Endometrial microvascular endothelial cells (primary cell): ENCODE results near the gene HSDL2. TPM values are rescaled to one million over a fixed set of nuclear protein-coding genes. Genes with fewer than 3 reads are reported as not detected.

Experiments
- in situ Hi-C: cut with HindIII; loops from 2 replicates; pipeline ENCODE4 v1.10.0; 2017; ENCODE audit warnings: low sequenced_read_pairs, low pct_unique_long_range_greater_than_20kb; ENCODE audit errors: inconsistent ontology term
- total RNA-seq: library from RNA; depleted of rRNA; stranded (reverse); fragments of >200 nt; gene quantifications from one replicate; pipeline ENCODE4 v1.2.3, GENCODE V29; 2015; ENCODE audit errors: inconsistent ontology term

HSDL2 gene
- total RNA-seq, 1 donor from 2014 or later: 42.6 TPM

GRCh38 chr9:112486221-112487007 lies 106.5 kb downstream of the HSDL2 start, which contains the start of gene KIAA1958:
Gene KIAA1958, plus strand, starts transcription at chr9:112486827. Its CDS starts 87,254 bp downstream, at chr9:112574081.
- in situ Hi-C loops: no loop called here

- in situ Hi-C loops: no loop called here
These were observed 107.3 kb downstream of the HSDL2 start for GRCh38 chr9:112487008-112487798.

GRCh38 chr9:112487799-112488340 lies 108.0 kb downstream of the HSDL2 start:
- in situ Hi-C loops: no loop called here

- in situ Hi-C loops: no loop called here
These were observed 109.2 kb downstream of the HSDL2 start for GRCh38 chr9:112489039-112489546.

- in situ Hi-C loops: no loop called here
These were observed 110.2 kb downstream of the HSDL2 start for GRCh38 chr9:112489876-112490666.

- in situ Hi-C loops: no loop called here
These were observed 113.7 kb downstream of the HSDL2 start for GRCh38 chr9:112493393-112494137.

- in situ Hi-C loops: no loop called here
These were observed 114.2 kb downstream of the HSDL2 start for GRCh38 chr9:112494153-112494552.

GRCh38 chr9:112495614-112496013 lies 115.7 kb downstream of the HSDL2 start:
- in situ Hi-C loops: no loop called here

GRCh38 chr9:112496074-112496722 lies 116.3 kb downstream of the HSDL2 start:
- in situ Hi-C loops: no loop called here

- in situ Hi-C loops: no loop called here
These were observed 120.9 kb downstream of the HSDL2 start for GRCh38 chr9:112500842-112501241.

- in situ Hi-C loops: no loop called here
These were observed 121.4 kb downstream of the HSDL2 start for GRCh38 chr9:112501287-112501686.

GRCh38 chr9:112502175-112502946 lies 122.5 kb downstream of the HSDL2 start:
- in situ Hi-C loops: no loop called here

GRCh38 chr9:112503170-112503569 lies 123.3 kb downstream of the HSDL2 start:
- in situ Hi-C loops: no loop called here

GRCh38 chr9:112505086-112505485 lies 125.2 kb downstream of the HSDL2 start:
- in situ Hi-C loops: no loop called here

GRCh38 chr9:112505607-112506006 lies 125.7 kb downstream of the HSDL2 start:
- in situ Hi-C loops: no loop called here

GRCh38 chr9:112506571-112506970 lies 126.7 kb downstream of the HSDL2 start:
- in situ Hi-C loops: no loop called here
